Gastroesophageal sphincter (tissue), 4 donors: ENCODE measurements around the gene PCDH9. TPM values are rescaled to one million over a fixed set of nuclear protein-coding genes. Genes with fewer than 3 reads are reported as not detected.
A peak's percentile ranks its signal among the peaks of the same experiment; 100 is the strongest.

ENCODE experiments used
- ATAC-seq: fragments of 150-250 bp; one replicate; pipeline ENCODE4 v1.9.1; 2016; ENCODE audit warnings: mild to moderate bottlenecking, moderate library complexity
- H3K27ac ChIP-seq, 4 donors: fragments of 200-600 bp; sonication (generic) in 3 of 4; 1 replicate in 3 of 4; 2 replicates in 1 of 4; pipeline ENCODE4 v1.5.1; 2016 to 2019
- H3K27me3 ChIP-seq: fragments of 200-600 bp; sonication (generic); one replicate; pipeline ENCODE4 v1.5.1; 2019
- H3K36me3 ChIP-seq, 2 donors: fragments of 200-600 bp; sonication (generic); one replicate each; pipeline ENCODE4 v1.5.1; 2019; ENCODE audit warnings: control low read depth in 1 of 2
- H3K4me1 ChIP-seq, 3 donors: fragments of 200-600 bp; sonication (generic); 1 replicate in 2 of 3; 2 replicates in 1 of 3; pipeline ENCODE4 v1.5.1; 2016 to 2019; ENCODE audit warnings: control low read depth in 2 of 3
- H3K4me3 ChIP-seq, 2 donors: fragments of 200-600 bp; sonication (generic); one replicate each; pipeline ENCODE4 v1.5.1; 2019; ENCODE audit warnings: mild to moderate bottlenecking in 1 of 2, moderate library complexity in 1 of 2
- H3K9me3 ChIP-seq, 3 donors: fragments of 200-600 bp; sonication (generic); one replicate each; pipeline ENCODE4 v1.5.1; 2017 to 2019; ENCODE audit warnings: control low read depth in 2 of 3
- CTCF ChIP-seq, 4 experiments: fragments of 200-600 bp in 2 of 4; fragments of 450-650 bp in 2 of 4; sonication (generic) in 1 of 4; IDR thresholded peaks; one replicate each; pipeline ENCODE4 v1.5.1; 2017 to 2019; ENCODE audit warnings: antibody characterized with exemption in 4 of 4, mild to moderate bottlenecking in 2 of 4, moderate library complexity in 2 of 4
- EP300 ChIP-seq: sonication (generic); formaldehyde crosslinking; IDR thresholded peaks from one replicate; pipeline ENCODE4 v1.6.1; 2017; ENCODE audit warnings: antibody characterized with exemption, mild to moderate bottlenecking
- POLR2A ChIP-seq, 2 donors: fragments of 450-650 bp; IDR thresholded peaks; one replicate each; pipeline ENCODE4 v1.6.1; 2017; ENCODE audit warnings: antibody characterized with exemption in 2 of 2, mild to moderate bottlenecking in 2 of 2, moderate library complexity in 1 of 2
- POLR2AphosphoS5 ChIP-seq: sonication (generic); formaldehyde crosslinking; IDR thresholded peaks from one replicate; pipeline ENCODE4 v1.6.1; 2017; ENCODE audit warnings: antibody characterized with exemption
- WGBS, 2 donors: methylation state at CpG; one replicate each; pipeline ENCODE4 v1.1.5; 2018; ENCODE audit warnings: low coverage in 1 of 2; 5-methylcytosine and 5-hydroxymethylcytosine counted together
- total RNA-seq, 4 donors: library from RNA; depleted of rRNA; stranded (reverse); fragments of >200 nt; gene quantifications; one replicate each; pipeline ENCODE4 v1.1.0, GENCODE V29; 2016

The PCDH9 gene
- total RNA-seq = 100 to 1,000 TPM in 1 of 4 donors, 10 to 100 TPM in 3; 52.9 to 141 (median 56.5) TPM

GRCh38 chr13:67229481-67230403 lies at the start of gene PCDH9:
Gene PCDH9 (minus strand): TSS chr13:67230336. CDS start chr13:67228440, 1,896 bp downstream.
- Histone ChIP-seq H3K36me3 (no peaks in the 10 kb centered on the region), H3K27ac (peak within 1 kb of the TSS; percentile 89 to 96 (median 94)), H3K4me1 (peaks cover 0 to 74% (median 0%) of the 10 kb centered on the region in 3 donors), H3K27me3 (no peaks in the 10 kb centered on the region), H3K4me3 (peak within 1 kb of the TSS; percentile 83 to 88), H3K9me3 (no peaks in the 10 kb centered on the region)
- WGBS, 2 donors = 0 to 2% methylated on average over 17 to 26 of the region's 26 CpGs
- peak; percentile 1 for ATAC-seq
- TF ChIP-seq POLR2A (IDR thresholded peaks at IDR 0.05) (peak; percentile 75 to 77), EP300 (no peak), CTCF (IDR thresholded peaks at IDR 0.05) (no peak), POLR2AphosphoS5 (peak; percentile 93)

GRCh38 chr13:67278235-67278634 lies 48.1 kb upstream of the PCDH9 start:
- Histone ChIP-seq H3K27ac (no peak overlapping the region), H3K4me3 (no peak overlapping the region), H3K36me3 (no peaks in the 10 kb centered on the region), H3K9me3 (no peaks in the 10 kb centered on the region), H3K4me1 (no peaks in the 10 kb centered on the region), H3K27me3 (no peaks in the 10 kb centered on the region)
- ATAC-seq = no peak
- TF ChIP-seq EP300 (no peak), POLR2AphosphoS5 (no peak), CTCF (IDR thresholded peaks at IDR 0.05) (no peak), POLR2A (IDR thresholded peaks at IDR 0.05) (no peak)
- WGBS, 2 donors = 44 to 49% methylated on average over 1 to 2 of the region's 2 CpGs

GRCh38 chr13:67277581-67277980 lies 47.4 kb upstream of the PCDH9 start:
- TF ChIP-seq POLR2A (IDR thresholded peaks at IDR 0.05) (no peak), POLR2AphosphoS5 (no peak), EP300 (no peak), CTCF (IDR thresholded peaks at IDR 0.05) (no peak)
- Histone ChIP-seq H3K4me1 (no peaks in the 10 kb centered on the region), H3K27ac (no peak overlapping the region), H3K4me3 (no peak overlapping the region), H3K9me3 (no peaks in the 10 kb centered on the region), H3K27me3 (no peaks in the 10 kb centered on the region), H3K36me3 (no peaks in the 10 kb centered on the region)
- ATAC-seq = no peak
- WGBS, 2 donors = 17 to 75% methylated on average over 1 of the region's 1 CpG

GRCh38 chr13:67275351-67275960 lies 45.3 kb upstream of the PCDH9 start:
- no peak for TF ChIP-seq CTCF (IDR thresholded peaks at IDR 0.05)
- no peak for TF ChIP-seq POLR2A (IDR thresholded peaks at IDR 0.05)
- no peak for TF ChIP-seq POLR2AphosphoS5
- no peak for TF ChIP-seq EP300
- H3K4me3 ChIP-seq = no peak overlapping the region
- WGBS, 2 donors = 56 to 82% methylated on average over 3 to 6 of the region's 6 CpGs

More at GRCh38 chr13:67275351-67275960, 45.3 kb upstream of the PCDH9 start:
- H3K9me3 ChIP-seq = no peaks in the 10 kb centered on the region
- no peaks in the 10 kb centered on the region for H3K36me3 ChIP-seq
- no peaks in the 10 kb centered on the region for H3K27me3 ChIP-seq
- no peak overlapping the region for H3K27ac ChIP-seq
- H3K4me1 ChIP-seq = no peaks in the 10 kb centered on the region
- no peak for ATAC-seq
